Measurements from ENCODE around the gene LRIG1. TPM values are rescaled to one million over a fixed set of nuclear protein-coding genes. Genes with fewer than 3 reads are reported as not detected.

The LRIG1 gene
- total RNA-seq, 2 experiments from 2014 or later: 19.1 to 22.7 TPM

- no peak overlapping the region for H3K4me3 Mint-ChIP-seq
- DNase-seq (no peak), ATAC-seq (no peak)
- intact Hi-C loops (cut with DNase I, micrococcal nuclease): no loop called here
- no peaks in the 10 kb centered on the region for H3K27me3 Mint-ChIP-seq
- no peak overlapping the region for H3K27ac Mint-ChIP-seq
- H3K9me3 Mint-ChIP-seq (ENCODE audit: low read depth): peaks cover 10% of the 10 kb centered on the region
- H3K36me3 Mint-ChIP-seq (ENCODE audit: low read depth): peaks cover 52% of the 10 kb centered on the region
- peaks cover 32% of the 10 kb centered on the region for H3K4me1 Mint-ChIP-seq
- ChIA-PET CTCF (interaction anchor here (0.7 to 2.4 kb wide), 3 partner anchors 15 to 326 kb away, joined by 3 to 11 read pairs (median 3); no protein-coding TSS in a partner anchor), POLR2A (no interaction called here)
These were observed 107.9 kb downstream of the LRIG1 start for GRCh38 chr3:66392966-66393332.

- DNase-seq: no peak
- Mint-ChIP-seq H3K27me3 (no peaks in the 10 kb centered on the region), H3K27ac (peak overlapping the region; percentile 44), H3K4me1 (peaks cover 32% of the 10 kb centered on the region), H3K9me3 (ENCODE audit: low read depth) (peaks cover 10% of the 10 kb centered on the region), H3K4me3 (no peak overlapping the region), H3K36me3 (ENCODE audit: low read depth) (peaks cover 51% of the 10 kb centered on the region)
- no peak for ATAC-seq
- POLR2A ChIA-PET: no interaction called here
- intact Hi-C loops (cut with DNase I, micrococcal nuclease): no loop called here
- CTCF ChIA-PET: interaction anchor here (1.3 to 2.4 kb wide), 2 partner anchors 14 to 90 kb away, joined by 3 to 11 read pairs; no protein-coding TSS in a partner anchor
These were observed 108.3 kb downstream of the LRIG1 start for GRCh38 chr3:66392512-66392911.

- intact Hi-C loops (cut with DNase I, micrococcal nuclease): no loop called here
- H3K27me3 Mint-ChIP-seq: no peaks in the 10 kb centered on the region
- no peak overlapping the region for H3K27ac Mint-ChIP-seq
- ChIA-PET POLR2A (no interaction called here), CTCF (interaction anchor here (1.1 kb wide), 1 partner anchor 49 kb away, joined by 3 read pairs; no protein-coding TSS in a partner anchor)
- DNase-seq (no peak), ATAC-seq (no peak)
- peaks cover 64% of the 10 kb centered on the region for H3K36me3 Mint-ChIP-seq (ENCODE audit: low read depth)
- H3K4me3 Mint-ChIP-seq: no peak overlapping the region
- peaks cover 29% of the 10 kb centered on the region for H3K4me1 Mint-ChIP-seq
- H3K9me3 Mint-ChIP-seq (ENCODE audit: low read depth): peaks cover 10% of the 10 kb centered on the region
These were observed 110.8 kb downstream of the LRIG1 start for GRCh38 chr3:66390013-66390412.

GRCh38 chr3:66386925-66387650 lies 113.7 kb downstream of the LRIG1 start:
- no peak for ATAC-seq
- Mint-ChIP-seq H3K27me3 (no peaks in the 10 kb centered on the region), H3K9me3 (ENCODE audit: low read depth) (peaks cover 14% of the 10 kb centered on the region), H3K4me1 (peaks cover 7% of the 10 kb centered on the region), H3K27ac (no peak overlapping the region), H3K36me3 (ENCODE audit: low read depth) (peaks cover 71% of the 10 kb centered on the region), H3K4me3 (no peak overlapping the region)
- intact Hi-C loops (cut with DNase I, micrococcal nuclease): no loop called here
- DNase-seq: no peak
- CTCF ChIA-PET: interaction anchor here (1.0 to 1.3 kb wide), 2 partner anchors 9 kb away, joined by 3 to 5 read pairs; no protein-coding TSS in a partner anchor
- POLR2A ChIA-PET: no interaction called here

DNA sequence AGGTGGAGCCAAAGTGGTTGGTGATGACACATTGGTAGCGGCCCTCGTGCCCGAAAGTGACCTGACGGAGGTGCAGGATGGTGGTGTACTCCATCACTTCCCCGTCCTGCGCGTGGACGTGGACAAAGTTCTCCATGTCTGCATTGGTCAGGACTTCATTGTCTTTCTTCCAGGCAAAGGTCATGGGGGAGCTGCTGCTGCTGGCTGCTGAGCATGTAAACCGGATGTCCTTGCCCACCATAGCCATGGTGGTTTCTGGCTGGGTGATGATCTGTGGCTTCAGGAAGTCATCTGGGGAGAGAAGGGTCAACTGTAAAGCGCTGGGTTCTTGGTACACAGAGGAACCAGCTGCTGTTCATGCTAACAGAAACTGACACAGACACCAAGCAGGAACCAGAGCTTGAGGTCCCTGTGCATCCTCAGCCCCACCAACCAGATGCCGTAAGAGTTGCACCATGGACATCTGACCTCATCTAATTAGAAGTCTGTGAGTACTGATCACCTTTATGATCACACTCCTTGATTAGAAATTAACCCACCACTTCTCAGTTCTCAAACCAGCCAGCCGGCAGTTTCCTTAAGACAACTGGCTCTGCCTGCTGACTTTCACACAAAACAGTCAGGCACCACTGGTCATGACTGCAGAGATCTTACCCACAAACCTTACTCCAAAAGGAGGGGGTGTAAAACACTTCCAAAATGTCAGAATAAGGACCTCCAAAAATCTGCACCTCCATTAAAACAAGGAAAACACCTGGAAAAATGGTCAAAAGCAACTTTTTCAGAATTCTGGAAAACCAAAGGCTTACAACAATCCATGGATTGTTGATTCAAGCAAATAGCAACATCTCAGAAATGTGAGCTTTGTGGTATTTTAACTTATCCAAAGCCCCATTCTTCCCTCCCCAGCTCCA lies 114.6 kb downstream of the LRIG1 start:
- peaks cover 14% of the 10 kb centered on the region for H3K9me3 Mint-ChIP-seq (ENCODE audit: low read depth)
- intact Hi-C loops (cut with DNase I, micrococcal nuclease): no loop called here
- no peaks in the 10 kb centered on the region for H3K27me3 Mint-ChIP-seq
- H3K27ac Mint-ChIP-seq: no peak overlapping the region
- ChIA-PET CTCF (interaction anchor here (0.5 to 1.0 kb wide), 2 partner anchors 9 to 430 kb away, joined by 4 to 5 read pairs; no protein-coding TSS in a partner anchor), POLR2A (interaction anchor here (0.5 kb wide), 1 partner anchor 589 kb away, joined by 3 read pairs; no protein-coding TSS in a partner anchor)
- peaks cover 72% of the 10 kb centered on the region for H3K36me3 Mint-ChIP-seq (ENCODE audit: low read depth)
- H3K4me1 Mint-ChIP-seq: peaks cover 3% of the 10 kb centered on the region
- no peak overlapping the region for H3K4me3 Mint-ChIP-seq
- no peak for DNase-seq
- ATAC-seq: no peak

DNA sequence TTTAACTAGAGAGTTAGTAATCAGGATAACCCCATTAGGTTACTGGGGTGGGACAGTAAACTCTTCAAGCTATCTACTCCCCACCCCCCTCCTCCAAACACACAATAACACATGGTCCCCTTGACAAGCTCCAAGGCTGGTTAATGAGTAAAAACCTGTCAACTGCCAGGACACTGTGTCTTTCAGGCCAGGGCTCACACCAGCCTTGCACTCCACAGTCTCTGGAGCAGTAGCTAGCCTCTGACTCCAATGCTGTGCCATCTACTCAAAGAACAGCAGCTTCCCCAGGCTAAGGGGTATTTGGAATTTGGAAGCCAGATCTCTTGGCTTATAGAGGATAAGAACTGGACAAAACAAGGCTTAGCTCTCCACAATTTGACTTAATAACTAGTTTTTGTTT lies 115.8 kb downstream of the LRIG1 start:
- Mint-ChIP-seq H3K27ac (no peak overlapping the region), H3K27me3 (no peaks in the 10 kb centered on the region), H3K4me1 (no peaks in the 10 kb centered on the region), H3K4me3 (no peak overlapping the region), H3K9me3 (ENCODE audit: low read depth) (peaks cover 14% of the 10 kb centered on the region), H3K36me3 (ENCODE audit: low read depth) (peaks cover 80% of the 10 kb centered on the region)
- DNase-seq (no peak), ATAC-seq (no peak)
- ChIA-PET CTCF (interaction anchor here (0.6 kb wide), 1 partner anchor 335 kb away, joined by 4 read pairs; no protein-coding TSS in a partner anchor), POLR2A (no interaction called here)
- intact Hi-C loops (cut with DNase I, micrococcal nuclease): no loop called here

- H3K4me3 Mint-ChIP-seq: no peak overlapping the region
- H3K36me3 Mint-ChIP-seq (ENCODE audit: low read depth): peaks cover 85% of the 10 kb centered on the region
- H3K4me1 Mint-ChIP-seq: no peaks in the 10 kb centered on the region
- intact Hi-C loops (cut with DNase I, micrococcal nuclease): no loop called here
- peaks cover 10% of the 10 kb centered on the region for H3K9me3 Mint-ChIP-seq (ENCODE audit: low read depth)
- ATAC-seq: no peak
- CTCF ChIA-PET: interaction anchor here (0.7 to 1.3 kb wide), 3 partner anchors 11 to 1273 kb away, joined by 3 to 4 read pairs (median 3); no protein-coding TSS in a partner anchor
- POLR2A ChIA-PET: no interaction called here
- H3K27ac Mint-ChIP-seq: no peak overlapping the region
- no peak for DNase-seq
- H3K27me3 Mint-ChIP-seq: no peaks in the 10 kb centered on the region
These were observed 116.7 kb downstream of the LRIG1 start for GRCh38 chr3:66383998-66384745.

GRCh38 chr3:66383023-66383422 lies 117.8 kb downstream of the LRIG1 start:
- peaks cover 4% of the 10 kb centered on the region for H3K9me3 Mint-ChIP-seq (ENCODE audit: low read depth)
- intact Hi-C loops (cut with DNase I, micrococcal nuclease): no loop called here
- DNase-seq (no peak), ATAC-seq (no peak)
- no peak overlapping the region for H3K4me3 Mint-ChIP-seq
- H3K4me1 Mint-ChIP-seq: peaks cover 3% of the 10 kb centered on the region
- ChIA-PET CTCF (interaction anchor here (1.2 to 1.3 kb wide), 3 partner anchors 9 to 440 kb away, joined by 3 to 4 read pairs (median 4); no protein-coding TSS in a partner anchor), POLR2A (no interaction called here)
- H3K27ac Mint-ChIP-seq: no peak overlapping the region
- H3K36me3 Mint-ChIP-seq (ENCODE audit: low read depth): peaks cover 83% of the 10 kb centered on the region
- no peaks in the 10 kb centered on the region for H3K27me3 Mint-ChIP-seq

- H3K27me3 Mint-ChIP-seq: no peaks in the 10 kb centered on the region
- H3K4me3 Mint-ChIP-seq: no peak overlapping the region
- H3K9me3 Mint-ChIP-seq (ENCODE audit: low read depth): peaks cover 4% of the 10 kb centered on the region
- intact Hi-C loops (cut with DNase I, micrococcal nuclease): no loop called here
- DNase-seq (no peak), ATAC-seq (no peak)
- POLR2A ChIA-PET: no interaction called here
- no peak overlapping the region for H3K27ac Mint-ChIP-seq
- H3K36me3 Mint-ChIP-seq (ENCODE audit: low read depth): peaks cover 87% of the 10 kb centered on the region
- CTCF ChIA-PET: interaction anchor here (1.3 kb wide), 1 partner anchor 440 kb away, joined by 4 read pairs; no protein-coding TSS in a partner anchor
- peaks cover 8% of the 10 kb centered on the region for H3K4me1 Mint-ChIP-seq
These were observed 118.7 kb downstream of the LRIG1 start for GRCh38 chr3:66382142-66382541.

DNA sequence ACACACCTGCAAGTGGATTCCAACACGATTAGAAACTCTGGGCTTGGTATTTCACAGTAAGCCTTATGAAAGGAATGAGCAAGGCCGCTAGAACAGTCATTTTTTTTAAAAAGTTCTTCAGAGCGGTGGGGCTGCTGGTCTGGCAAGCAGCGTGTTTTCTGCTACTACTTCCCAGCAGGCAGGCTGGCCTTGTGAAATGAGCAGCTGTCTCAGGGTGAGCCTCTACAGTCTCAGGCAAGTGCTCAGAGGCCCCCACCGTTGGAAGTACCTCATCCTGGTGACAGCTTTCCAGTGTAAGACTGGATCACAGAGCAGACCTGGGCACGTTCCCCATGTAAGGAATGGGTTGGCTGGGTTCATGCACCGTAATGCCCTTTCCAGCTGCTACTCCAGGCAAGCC lies 119.2 kb downstream of the LRIG1 start:
- intact Hi-C loops (cut with DNase I, micrococcal nuclease): no loop called here
- no peak overlapping the region for H3K27ac Mint-ChIP-seq
- H3K27me3 Mint-ChIP-seq: no peaks in the 10 kb centered on the region
- H3K4me3 Mint-ChIP-seq: no peak overlapping the region
- peaks cover 4% of the 10 kb centered on the region for H3K9me3 Mint-ChIP-seq (ENCODE audit: low read depth)
- no peak for ATAC-seq
- peaks cover 8% of the 10 kb centered on the region for H3K4me1 Mint-ChIP-seq
- CTCF ChIA-PET: interaction anchor here (1.3 kb wide), 1 partner anchor 441 kb away, joined by 4 read pairs; no protein-coding TSS in a partner anchor
- POLR2A ChIA-PET: no interaction called here
- DNase-seq: no peak
- H3K36me3 Mint-ChIP-seq (ENCODE audit: low read depth): peaks cover 88% of the 10 kb centered on the region

All from activated CD4-positive, alpha-beta T cell treated with anti-CD3 and anti-CD28 coated beads for 36 hours (primary cell).